HEK293 (cell line): ENCODE measurements around the gene TP53BP2.
"Not testable (repeated sequence)": the region's sequence is repeated elsewhere in the genome, so short reads cannot be mapped to it uniquely, and the experiment has no call there.

Experiments
- CTCF ChIP-seq: fragments of 450-650 bp; formaldehyde crosslinking; IDR thresholded peaks from 2 replicates; pipeline ENCODE4 v1.5.1; 2016; ENCODE audit warnings: missing biosample characterization, missing genetic modification characterization
- GFI1B ChIP-seq: fragments of 450-650 bp; formaldehyde crosslinking; IDR thresholded peaks from 2 replicates; pipeline ENCODE4 v1.5.1; 2016; ENCODE audit warnings: missing biosample characterization, missing genetic modification characterization
- ZNF138 ChIP-seq: fragments of 450-650 bp; formaldehyde crosslinking; IDR thresholded peaks from 2 replicates; pipeline ENCODE4 v1.5.1; 2016; ENCODE audit warnings: missing biosample characterization, missing genetic modification characterization, borderline replicate concordance
- ZNF223 ChIP-seq: fragments of 450-650 bp; formaldehyde crosslinking; IDR thresholded peaks from 2 replicates; pipeline ENCODE4 v1.5.1; 2016; ENCODE audit warnings: missing biosample characterization, missing genetic modification characterization
- ZNF274 ChIP-seq, 2 experiments: fragments of 200-500 bp in 1 of 2; fragments of 450-650 bp in 1 of 2; sonication (Bioruptor generic) in 1 of 2; formaldehyde crosslinking in 1 of 2; IDR thresholded peaks; 2 replicates each; pipeline versions ENCODE4 v1.5.1 to v1.6.1; 2014 to 2016; ENCODE audit warnings: borderline replicate concordance in 1 of 2, inconsistent platforms in 1 of 2, low read length in 1 of 2, missing biosample characterization in 1 of 2, missing genetic modification characterization in 1 of 2
- TF ChIP-seq, protein P1 (sequence below): fragments of 450-650 bp; formaldehyde crosslinking; IDR thresholded peaks from 2 replicates; pipeline ENCODE4 v1.5.1; 2016; ENCODE audit warnings: missing biosample characterization, missing genetic modification characterization
- TF ChIP-seq, protein P2 (sequence below): fragments of 450-650 bp; formaldehyde crosslinking; IDR thresholded peaks from 2 replicates; pipeline ENCODE4 v1.5.1; 2017; ENCODE audit warnings: missing biosample characterization, missing genetic modification characterization

DNA sequence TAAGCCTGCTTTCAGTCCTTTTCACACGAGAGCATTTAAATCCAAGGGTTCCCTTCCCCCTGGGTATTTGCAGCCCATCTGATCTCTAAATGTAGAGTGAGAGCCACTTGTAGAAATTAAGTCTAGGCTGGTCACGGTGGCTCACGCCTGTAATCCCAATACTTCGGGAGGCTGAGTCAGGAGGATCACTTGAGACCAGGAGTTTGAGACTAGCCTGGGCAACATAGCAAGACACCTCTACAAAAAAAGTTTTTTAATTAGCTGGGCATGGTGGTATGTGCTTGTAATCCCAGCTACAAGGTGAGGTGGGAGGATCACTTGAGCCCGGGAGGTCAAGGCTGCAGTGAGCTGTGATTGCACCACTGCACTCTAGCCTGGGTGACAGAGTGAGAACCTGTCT, 109.1 kb downstream of the TP53BP2 start:
- not testable (repeated sequence) for TF ChIP-seq CTCF (tag by site-specific recombination); ZNF138 (tag by site-specific recombination); GFI1B; ZNF274 (IDR thresholded peaks at IDR 0.05; ENCODE audit: low read length); ZNF274 (tag by site-specific recombination; IDR thresholded peaks at IDR 0.05; ENCODE audit: borderline replicate concordance); ZNF223 (tag by site-specific recombination)
- TF ChIP-seq, protein P1, sequence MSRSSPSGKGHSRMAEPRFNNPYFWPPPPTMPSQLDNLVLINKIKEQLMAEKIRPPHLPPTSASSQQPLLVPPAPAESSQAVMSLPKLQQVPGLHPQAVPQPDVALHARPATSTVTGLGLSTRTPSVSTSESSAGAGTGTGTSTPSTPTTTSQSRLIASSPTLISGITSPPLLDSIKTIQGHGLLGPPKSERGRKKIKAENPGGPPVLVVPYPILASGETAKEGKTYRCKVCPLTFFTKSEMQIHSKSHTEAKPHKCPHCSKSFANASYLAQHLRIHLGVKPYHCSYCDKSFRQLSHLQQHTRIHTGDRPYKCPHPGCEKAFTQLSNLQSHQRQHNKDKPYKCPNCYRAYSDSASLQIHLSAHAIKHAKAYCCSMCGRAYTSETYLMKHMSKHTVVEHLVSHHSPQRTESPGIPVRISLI (tag by site-specific recombination): not testable (repeated sequence)
- TF ChIP-seq, protein P2, sequence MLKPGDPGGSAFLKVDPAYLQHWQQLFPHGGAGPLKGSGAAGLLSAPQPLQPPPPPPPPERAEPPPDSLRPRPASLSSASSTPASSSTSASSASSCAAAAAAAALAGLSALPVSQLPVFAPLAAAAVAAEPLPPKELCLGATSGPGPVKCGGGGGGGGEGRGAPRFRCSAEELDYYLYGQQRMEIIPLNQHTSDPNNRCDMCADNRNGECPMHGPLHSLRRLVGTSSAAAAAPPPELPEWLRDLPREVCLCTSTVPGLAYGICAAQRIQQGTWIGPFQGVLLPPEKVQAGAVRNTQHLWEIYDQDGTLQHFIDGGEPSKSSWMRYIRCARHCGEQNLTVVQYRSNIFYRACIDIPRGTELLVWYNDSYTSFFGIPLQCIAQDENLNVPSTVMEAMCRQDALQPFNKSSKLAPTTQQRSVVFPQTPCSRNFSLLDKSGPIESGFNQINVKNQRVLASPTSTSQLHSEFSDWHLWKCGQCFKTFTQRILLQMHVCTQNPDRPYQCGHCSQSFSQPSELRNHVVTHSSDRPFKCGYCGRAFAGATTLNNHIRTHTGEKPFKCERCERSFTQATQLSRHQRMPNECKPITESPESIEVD (tag by site-specific recombination): not testable (repeated sequence)
